Mesodermal cell (in vitro differentiated cells): ENCODE data around the gene MARVELD2.

Source experiments
- H3K27ac ChIP-seq: 2 replicates; pipeline ENCODE4 v1.7.0; 2013; ENCODE audit warnings: mild to moderate bottlenecking, low read depth, low read length, moderate library complexity; ENCODE audit not compliant: severe bottlenecking
- H3K36me3 ChIP-seq: 2 replicates; pipeline ENCODE4 v1.7.1; 2013; ENCODE audit warnings: mild to moderate bottlenecking, low read length, moderate library complexity; ENCODE audit not compliant: control insufficient read depth, insufficient read depth
- H3K4me1 ChIP-seq: one replicate; pipeline ENCODE4 v1.7.1; 2013; ENCODE audit warnings: mild to moderate bottlenecking, low read length; ENCODE audit not compliant: insufficient read depth, control insufficient read depth, poor library complexity, severe bottlenecking
- H3K4me3 ChIP-seq: 2 replicates; pipeline ENCODE4 v1.7.0; 2013; ENCODE audit warnings: low read length, control low read depth, mild to moderate bottlenecking; ENCODE audit not compliant: insufficient read depth, poor library complexity, severe bottlenecking; ENCODE audit errors: extremely low read depth
- H3K9me3 ChIP-seq: 2 replicates; pipeline ENCODE4 v1.7.1; 2013; ENCODE audit warnings: mild to moderate bottlenecking, low read length, moderate library complexity; ENCODE audit not compliant: control insufficient read depth
- WGBS, 2 experiments: methylation state at CpG; one replicate each; pipeline ENCODE4 v1.1.5; 2013; ENCODE audit warnings: missing lambda C conversion rate in 2 of 2; ENCODE audit not compliant: insufficient coverage in 2 of 2; 5-methylcytosine and 5-hydroxymethylcytosine counted together

MARVELD2 gene

GRCh38 chr5:69493396-69494133 is 78.6 kb downstream of the MARVELD2 start:
- Histone ChIP-seq H3K4me1 (peaks cover 8% of the 10 kb centered on the region), H3K9me3 (no peaks in the 10 kb centered on the region), H3K4me3 (peak overlapping the region; percentile 68), H3K36me3 (no peaks in the 10 kb centered on the region), H3K27ac (no peak overlapping the region)
- WGBS, 2 experiments = 2% methylated on average over 56 of the region's 62 CpGs
